ENCODE results near the gene SCLT1.

Gene SCLT1

GRCh38 chr4:128835498-128836222 is 257.7 kb downstream of the SCLT1 start:
- peak; percentile 50 for DNase-seq

Measured in right hindlimb (tissue), 1 donor.